ENCODE results near the gene EPS15. TPM values are rescaled to one million over a fixed set of nuclear protein-coding genes. Genes with fewer than 3 reads are reported as not detected.

Gene EPS15
- total and polyA plus RNA-seq, 2 experiments from 2014 or later = 31.0 to 76.5 TPM

- TF ChIP-seq NANOG (IDR thresholded peaks at IDR 0.05; ENCODE audit: borderline replicate concordance) (no peak), ZNF331 (CRISPR knock-in tag; IDR thresholded peaks at IDR 0.05; ENCODE audit: low read depth) (no peak), CREB1 (CRISPR knock-in tag; IDR thresholded peaks at IDR 0.05; ENCODE audit: low read depth) (no peak), EZH2 (IDR thresholded peaks at IDR 0.05; ENCODE audit: low read depth, unreplicated experiment) (no peak), EZH2phosphoT487 (IDR thresholded peaks at IDR 0.05; ENCODE audit: unreplicated experiment) (no peak), ZNF462 (CRISPR knock-in tag; IDR thresholded peaks at IDR 0.05) (no peak), REST (IDR thresholded peaks at IDR 0.05; ENCODE audit: unreplicated experiment) (no peak), JUNB (IDR thresholded peaks at IDR 0.05; ENCODE audit: unreplicated experiment) (no peak), STAT1 (IDR thresholded peaks at IDR 0.05; ENCODE audit: unreplicated experiment) (no peak), ZNF114 (CRISPR knock-in tag; IDR thresholded peaks at IDR 0.05) (no peak), ETS1 (IDR thresholded peaks at IDR 0.05) (no peak), CTCF (conservative IDR thresholded peaks at IDR 0.05; ENCODE audit: low read depth in 2 of 2) (no peak), POLR2AphosphoS5 (IDR thresholded peaks at IDR 0.05; ENCODE audit: low read depth) (no peak)
- Histone ChIP-seq H3K9me2 (ENCODE audit: insufficient read depth) (no peaks in the 10 kb centered on the region), H2AFZ (no peak overlapping the region; the same call in 1 of the 2 replicates), H3F3A (replicated peaks; ENCODE audit: low read depth) (no peaks in the 10 kb centered on the region), H4K20me1 (replicated peaks; ENCODE audit: insufficient read depth) (no peaks in the 10 kb centered on the region), H3K27ac (ENCODE audit: low read depth) (no peak overlapping the region), H3K79me2 (replicated peaks; ENCODE audit: insufficient read depth) (no peaks in the 10 kb centered on the region), H3K27me3 (ENCODE audit: insufficient read depth) (no peaks in the 10 kb centered on the region), H3K4me3 (no peak overlapping the region), H3K36me3 (ENCODE audit: insufficient read depth) (no peaks in the 10 kb centered on the region), H3K4me1 (ENCODE audit: insufficient read depth) (no peaks in the 10 kb centered on the region), H3K4me2 (no peak overlapping the region)
- H3K27ac Mint-ChIP-seq = no peak overlapping the region
- no peaks in the 10 kb centered on the region; the same call in 2 of the 3 replicates for H3K9me3 Mint-ChIP-seq
- no peaks in the 10 kb centered on the region for H3K27me3 Mint-ChIP-seq (ENCODE audit: insufficient read depth, low read depth, poor library complexity)
- H3K4me1 Mint-ChIP-seq = no peaks in the 10 kb centered on the region
- ATAC-seq = no peak
- DNase-seq (ENCODE audit: low spot score) = no peak
- no peaks in the 10 kb centered on the region for H3K36me3 Mint-ChIP-seq (ENCODE audit: low read depth)
- H3K4me3 Mint-ChIP-seq = no peak overlapping the region
Measured at GRCh38 chr1:51532853-51533252, 13.8 kb upstream of the EPS15 start.
